Astrocyte of the cerebellum (primary cell): ENCODE measurements around the gene AGPAT4.

Experiments used
- DNase-seq: peaks from one replicate; pipeline ENCODE4 v3.0.0-alpha.2; 2011; ENCODE audit warnings: low read depth
- H3K4me3 ChIP-seq: 2 replicates; pipeline ENCODE4 v1.5.1; 2011; ENCODE audit warnings: mild to moderate bottlenecking, low read depth, low read length, moderate library complexity
- in situ Hi-C: cut with HindIII; loops from 2 replicates; pipeline ENCODE4 v1.10.0; 2017; ENCODE audit warnings: low sequenced_read_pairs
- TF ChIP-seq, protein P1 (sequence below): IDR thresholded peaks from 2 replicates; pipeline ENCODE4 v1.5.1; 2012; ENCODE audit warnings: low read length, low read depth, moderate library complexity, mild to moderate bottlenecking; ENCODE audit errors: missing control alignments

The AGPAT4 gene

GRCh38 chr6:161211380-161212035 is 62.4 kb downstream of the AGPAT4 start:
- H3K4me3 ChIP-seq, result no peak overlapping the region
- no peak for DNase-seq
- in situ Hi-C loops, result no loop called here
- TF ChIP-seq, protein P1, sequence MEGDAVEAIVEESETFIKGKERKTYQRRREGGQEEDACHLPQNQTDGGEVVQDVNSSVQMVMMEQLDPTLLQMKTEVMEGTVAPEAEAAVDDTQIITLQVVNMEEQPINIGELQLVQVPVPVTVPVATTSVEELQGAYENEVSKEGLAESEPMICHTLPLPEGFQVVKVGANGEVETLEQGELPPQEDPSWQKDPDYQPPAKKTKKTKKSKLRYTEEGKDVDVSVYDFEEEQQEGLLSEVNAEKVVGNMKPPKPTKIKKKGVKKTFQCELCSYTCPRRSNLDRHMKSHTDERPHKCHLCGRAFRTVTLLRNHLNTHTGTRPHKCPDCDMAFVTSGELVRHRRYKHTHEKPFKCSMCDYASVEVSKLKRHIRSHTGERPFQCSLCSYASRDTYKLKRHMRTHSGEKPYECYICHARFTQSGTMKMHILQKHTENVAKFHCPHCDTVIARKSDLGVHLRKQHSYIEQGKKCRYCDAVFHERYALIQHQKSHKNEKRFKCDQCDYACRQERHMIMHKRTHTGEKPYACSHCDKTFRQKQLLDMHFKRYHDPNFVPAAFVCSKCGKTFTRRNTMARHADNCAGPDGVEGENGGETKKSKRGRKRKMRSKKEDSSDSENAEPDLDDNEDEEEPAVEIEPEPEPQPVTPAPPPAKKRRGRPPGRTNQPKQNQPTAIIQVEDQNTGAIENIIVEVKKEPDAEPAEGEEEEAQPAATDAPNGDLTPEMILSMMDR, result no peak

DNA sequence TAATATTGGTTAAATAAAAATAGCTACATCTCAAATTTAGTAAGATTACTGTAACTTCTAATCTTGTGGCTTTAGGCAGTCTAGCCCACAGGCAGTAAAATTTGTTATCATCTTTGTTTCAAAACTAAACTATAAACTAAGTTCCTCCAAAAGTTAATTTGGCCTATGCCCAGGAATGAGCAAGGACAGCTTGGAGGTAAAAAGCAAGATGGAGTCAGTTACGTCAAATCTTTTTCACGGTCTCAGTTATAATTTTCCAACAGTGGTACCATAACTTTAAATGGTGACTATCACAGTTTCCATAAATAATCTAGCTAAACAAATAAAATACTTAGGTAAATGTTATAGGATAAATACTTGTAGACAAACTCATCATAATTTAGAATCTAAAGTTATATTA is 63.0 kb downstream of the AGPAT4 start:
- TF ChIP-seq, protein P1, result no peak
- H3K4me3 ChIP-seq, result no peak overlapping the region
- DNase-seq, result no peak
- in situ Hi-C loops, result no loop called here

DNA sequence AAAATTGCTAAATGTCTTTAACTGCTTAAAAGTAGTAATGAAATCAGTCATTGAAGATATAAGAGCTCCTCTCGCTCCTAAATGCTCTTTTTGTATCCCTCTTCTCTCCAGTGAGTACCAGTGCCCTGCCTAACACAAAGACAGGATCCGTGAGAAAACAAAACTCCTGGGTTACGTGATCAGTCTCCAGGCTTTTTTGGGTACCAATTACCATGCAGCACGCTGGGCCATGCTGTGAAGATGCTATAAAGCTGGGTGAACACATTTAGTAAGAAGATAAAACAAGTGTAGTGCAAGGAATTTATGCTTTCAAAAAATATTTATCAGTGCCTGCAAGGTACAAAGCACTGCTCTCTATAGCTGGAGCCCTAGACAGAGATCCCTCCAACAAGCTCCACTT is 66.7 kb downstream of the AGPAT4 start:
- no peak for DNase-seq
- TF ChIP-seq, protein P1, result no peak
- in situ Hi-C loops, result no loop called here
- H3K4me3 ChIP-seq, result no peak overlapping the region

DNA sequence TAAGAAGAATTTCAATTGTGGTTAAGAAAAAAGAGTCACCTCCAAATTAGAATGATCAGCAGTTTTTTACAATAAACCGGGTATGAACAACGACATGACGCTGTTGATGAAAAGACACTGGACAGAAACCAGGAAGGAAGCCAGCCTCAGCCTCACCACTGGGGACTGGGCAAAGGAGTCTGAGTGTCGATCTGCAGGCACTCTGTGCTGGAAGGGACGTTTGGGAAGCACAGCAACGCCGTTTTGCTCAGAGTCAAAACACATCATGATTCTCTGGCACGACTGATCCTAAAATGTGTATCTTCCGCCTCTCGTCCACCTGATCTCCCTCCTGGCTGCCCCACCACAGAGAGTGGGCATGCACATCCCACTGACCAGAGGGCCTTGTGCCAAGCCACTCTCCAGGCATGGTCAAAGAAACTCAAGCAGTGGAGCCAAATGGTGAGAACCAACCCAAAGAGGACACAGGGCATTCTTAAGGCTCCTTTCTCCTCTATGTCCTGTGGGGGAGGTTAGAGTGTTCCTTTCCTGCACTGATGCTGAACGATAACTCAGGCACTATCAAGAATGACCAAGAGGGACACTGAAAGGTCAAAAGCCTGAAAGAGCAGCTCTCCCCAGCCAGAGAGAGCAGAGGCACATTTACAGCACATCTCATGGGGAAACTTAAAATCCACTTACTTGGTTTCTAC is 68.8 kb downstream of the AGPAT4 start:
- no peak overlapping the region for H3K4me3 ChIP-seq
- in situ Hi-C loops, result no loop called here
- peak; percentile 53 for DNase-seq
- TF ChIP-seq, protein P1, result no peak

- TF ChIP-seq, protein P1, result peak; percentile 27
- in situ Hi-C loops, result no loop called here
- no peak overlapping the region for H3K4me3 ChIP-seq
- DNase-seq, result no peak
These were observed 73.1 kb downstream of the AGPAT4 start for GRCh38 chr6:161200610-161201370.

DNA sequence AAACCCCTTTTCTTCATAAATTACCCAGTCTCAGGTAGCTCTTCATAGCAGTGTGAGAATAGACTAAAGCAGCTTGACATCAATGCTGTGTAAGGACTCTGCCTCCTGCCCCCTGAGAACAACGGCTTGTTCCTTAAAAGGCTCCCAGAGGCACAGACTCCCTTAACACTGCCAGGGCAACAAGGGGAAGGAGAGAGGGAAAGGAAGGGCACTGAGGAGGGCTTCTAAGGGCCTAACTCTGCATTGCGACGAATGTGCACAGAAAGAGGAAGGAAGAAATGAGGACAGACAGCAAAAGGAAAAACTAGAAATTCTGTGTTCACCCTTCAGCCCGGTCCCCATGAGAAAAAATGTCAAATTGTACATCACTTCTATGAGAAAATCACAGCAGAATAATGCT is 74.0 kb downstream of the AGPAT4 start:
- TF ChIP-seq, protein P1, result no peak
- in situ Hi-C loops, result no loop called here
- H3K4me3 ChIP-seq, result no peak overlapping the region
- no peak for DNase-seq
